GM23338 (cell line): ENCODE results near the gene CHST15.

Source experiments
- POLR2AphosphoS5 ChIP-seq: IDR thresholded peaks from 2 replicates; pipeline ENCODE4 v1.6.1; 2016; ENCODE audit warnings: antibody characterized with exemption, low read depth
- TF ChIP-seq, protein P1 (sequence below): IDR thresholded peaks from 2 replicates; pipeline ENCODE4 v1.6.1; 2016; ENCODE audit warnings: antibody characterized with exemption
- TF ChIP-seq, protein P2 (sequence below), 2 experiments: fragments of 200-600 bp in 1 of 2; sonication (generic) in 1 of 2; conservative IDR thresholded peaks; 2 replicates each; pipeline versions ENCODE4 v1.5.1 to v1.6.1; 2016 to 2017; ENCODE audit warnings: antibody characterized with exemption in 2 of 2, low read depth in 2 of 2, mild to moderate bottlenecking in 2 of 2, moderate library complexity in 1 of 2
- TF ChIP-seq, protein P3 (sequence below): fragments of 250-450 bp; sonication (Bioruptor Pico); IDR thresholded peaks from 2 replicates; pipeline ENCODE4 v1.5.0; 2020; ENCODE audit warnings: mild to moderate bottlenecking, moderate library complexity

DNA sequence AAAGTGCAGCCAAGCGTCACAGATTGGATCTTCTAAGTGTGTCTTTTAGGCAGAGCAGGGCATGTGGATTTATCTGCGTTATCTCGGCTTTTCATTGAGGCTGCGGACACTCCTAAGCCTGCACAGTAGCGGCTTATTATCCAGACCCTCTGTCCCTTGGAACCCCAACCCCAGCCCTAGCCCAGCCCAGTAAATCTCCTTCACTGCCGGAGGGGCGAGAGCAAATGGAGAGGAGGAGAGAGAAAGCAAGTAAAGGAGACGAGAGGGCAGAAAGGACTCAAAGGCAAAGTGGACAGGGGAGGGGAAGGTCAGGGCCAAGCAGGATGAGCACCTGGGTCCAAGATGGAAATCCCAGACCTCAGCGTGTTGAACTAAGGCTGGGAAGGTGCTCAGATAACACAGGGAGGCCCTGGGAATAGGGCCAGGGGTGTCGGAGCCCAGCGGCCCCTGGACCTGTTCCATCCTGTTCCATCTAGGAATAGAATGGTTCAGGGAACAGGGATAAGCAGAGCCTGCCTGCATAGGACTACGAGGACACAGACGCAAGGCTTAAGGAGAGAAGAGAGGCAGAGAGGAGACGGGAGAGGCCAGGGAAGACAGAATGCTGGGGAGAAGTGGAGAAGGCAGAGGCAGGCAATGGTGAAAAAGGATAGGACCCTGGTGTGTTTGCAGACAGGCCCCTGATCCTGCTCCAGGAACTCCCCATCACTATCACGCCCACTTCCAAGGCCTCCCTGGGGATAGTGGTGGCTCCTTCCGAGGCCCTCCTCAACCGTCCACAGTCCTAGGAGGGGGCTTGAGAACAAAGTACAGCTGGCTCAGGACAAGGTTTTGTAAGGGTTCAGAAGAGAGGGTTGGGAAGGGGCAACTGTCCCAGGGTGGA is 99.6 kb downstream of the CHST15 start:
- TF ChIP-seq, protein P1, sequence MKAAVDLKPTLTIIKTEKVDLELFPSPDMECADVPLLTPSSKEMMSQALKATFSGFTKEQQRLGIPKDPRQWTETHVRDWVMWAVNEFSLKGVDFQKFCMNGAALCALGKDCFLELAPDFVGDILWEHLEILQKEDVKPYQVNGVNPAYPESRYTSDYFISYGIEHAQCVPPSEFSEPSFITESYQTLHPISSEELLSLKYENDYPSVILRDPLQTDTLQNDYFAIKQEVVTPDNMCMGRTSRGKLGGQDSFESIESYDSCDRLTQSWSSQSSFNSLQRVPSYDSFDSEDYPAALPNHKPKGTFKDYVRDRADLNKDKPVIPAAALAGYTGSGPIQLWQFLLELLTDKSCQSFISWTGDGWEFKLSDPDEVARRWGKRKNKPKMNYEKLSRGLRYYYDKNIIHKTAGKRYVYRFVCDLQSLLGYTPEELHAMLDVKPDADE: no peak
- TF ChIP-seq POLR2AphosphoS5: no peak
- TF ChIP-seq, protein P2, sequence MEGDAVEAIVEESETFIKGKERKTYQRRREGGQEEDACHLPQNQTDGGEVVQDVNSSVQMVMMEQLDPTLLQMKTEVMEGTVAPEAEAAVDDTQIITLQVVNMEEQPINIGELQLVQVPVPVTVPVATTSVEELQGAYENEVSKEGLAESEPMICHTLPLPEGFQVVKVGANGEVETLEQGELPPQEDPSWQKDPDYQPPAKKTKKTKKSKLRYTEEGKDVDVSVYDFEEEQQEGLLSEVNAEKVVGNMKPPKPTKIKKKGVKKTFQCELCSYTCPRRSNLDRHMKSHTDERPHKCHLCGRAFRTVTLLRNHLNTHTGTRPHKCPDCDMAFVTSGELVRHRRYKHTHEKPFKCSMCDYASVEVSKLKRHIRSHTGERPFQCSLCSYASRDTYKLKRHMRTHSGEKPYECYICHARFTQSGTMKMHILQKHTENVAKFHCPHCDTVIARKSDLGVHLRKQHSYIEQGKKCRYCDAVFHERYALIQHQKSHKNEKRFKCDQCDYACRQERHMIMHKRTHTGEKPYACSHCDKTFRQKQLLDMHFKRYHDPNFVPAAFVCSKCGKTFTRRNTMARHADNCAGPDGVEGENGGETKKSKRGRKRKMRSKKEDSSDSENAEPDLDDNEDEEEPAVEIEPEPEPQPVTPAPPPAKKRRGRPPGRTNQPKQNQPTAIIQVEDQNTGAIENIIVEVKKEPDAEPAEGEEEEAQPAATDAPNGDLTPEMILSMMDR (conservative IDR thresholded peaks at IDR 0.05; ENCODE audit: low read depth in 2 of 2): no peak
- TF ChIP-seq, protein P3, sequence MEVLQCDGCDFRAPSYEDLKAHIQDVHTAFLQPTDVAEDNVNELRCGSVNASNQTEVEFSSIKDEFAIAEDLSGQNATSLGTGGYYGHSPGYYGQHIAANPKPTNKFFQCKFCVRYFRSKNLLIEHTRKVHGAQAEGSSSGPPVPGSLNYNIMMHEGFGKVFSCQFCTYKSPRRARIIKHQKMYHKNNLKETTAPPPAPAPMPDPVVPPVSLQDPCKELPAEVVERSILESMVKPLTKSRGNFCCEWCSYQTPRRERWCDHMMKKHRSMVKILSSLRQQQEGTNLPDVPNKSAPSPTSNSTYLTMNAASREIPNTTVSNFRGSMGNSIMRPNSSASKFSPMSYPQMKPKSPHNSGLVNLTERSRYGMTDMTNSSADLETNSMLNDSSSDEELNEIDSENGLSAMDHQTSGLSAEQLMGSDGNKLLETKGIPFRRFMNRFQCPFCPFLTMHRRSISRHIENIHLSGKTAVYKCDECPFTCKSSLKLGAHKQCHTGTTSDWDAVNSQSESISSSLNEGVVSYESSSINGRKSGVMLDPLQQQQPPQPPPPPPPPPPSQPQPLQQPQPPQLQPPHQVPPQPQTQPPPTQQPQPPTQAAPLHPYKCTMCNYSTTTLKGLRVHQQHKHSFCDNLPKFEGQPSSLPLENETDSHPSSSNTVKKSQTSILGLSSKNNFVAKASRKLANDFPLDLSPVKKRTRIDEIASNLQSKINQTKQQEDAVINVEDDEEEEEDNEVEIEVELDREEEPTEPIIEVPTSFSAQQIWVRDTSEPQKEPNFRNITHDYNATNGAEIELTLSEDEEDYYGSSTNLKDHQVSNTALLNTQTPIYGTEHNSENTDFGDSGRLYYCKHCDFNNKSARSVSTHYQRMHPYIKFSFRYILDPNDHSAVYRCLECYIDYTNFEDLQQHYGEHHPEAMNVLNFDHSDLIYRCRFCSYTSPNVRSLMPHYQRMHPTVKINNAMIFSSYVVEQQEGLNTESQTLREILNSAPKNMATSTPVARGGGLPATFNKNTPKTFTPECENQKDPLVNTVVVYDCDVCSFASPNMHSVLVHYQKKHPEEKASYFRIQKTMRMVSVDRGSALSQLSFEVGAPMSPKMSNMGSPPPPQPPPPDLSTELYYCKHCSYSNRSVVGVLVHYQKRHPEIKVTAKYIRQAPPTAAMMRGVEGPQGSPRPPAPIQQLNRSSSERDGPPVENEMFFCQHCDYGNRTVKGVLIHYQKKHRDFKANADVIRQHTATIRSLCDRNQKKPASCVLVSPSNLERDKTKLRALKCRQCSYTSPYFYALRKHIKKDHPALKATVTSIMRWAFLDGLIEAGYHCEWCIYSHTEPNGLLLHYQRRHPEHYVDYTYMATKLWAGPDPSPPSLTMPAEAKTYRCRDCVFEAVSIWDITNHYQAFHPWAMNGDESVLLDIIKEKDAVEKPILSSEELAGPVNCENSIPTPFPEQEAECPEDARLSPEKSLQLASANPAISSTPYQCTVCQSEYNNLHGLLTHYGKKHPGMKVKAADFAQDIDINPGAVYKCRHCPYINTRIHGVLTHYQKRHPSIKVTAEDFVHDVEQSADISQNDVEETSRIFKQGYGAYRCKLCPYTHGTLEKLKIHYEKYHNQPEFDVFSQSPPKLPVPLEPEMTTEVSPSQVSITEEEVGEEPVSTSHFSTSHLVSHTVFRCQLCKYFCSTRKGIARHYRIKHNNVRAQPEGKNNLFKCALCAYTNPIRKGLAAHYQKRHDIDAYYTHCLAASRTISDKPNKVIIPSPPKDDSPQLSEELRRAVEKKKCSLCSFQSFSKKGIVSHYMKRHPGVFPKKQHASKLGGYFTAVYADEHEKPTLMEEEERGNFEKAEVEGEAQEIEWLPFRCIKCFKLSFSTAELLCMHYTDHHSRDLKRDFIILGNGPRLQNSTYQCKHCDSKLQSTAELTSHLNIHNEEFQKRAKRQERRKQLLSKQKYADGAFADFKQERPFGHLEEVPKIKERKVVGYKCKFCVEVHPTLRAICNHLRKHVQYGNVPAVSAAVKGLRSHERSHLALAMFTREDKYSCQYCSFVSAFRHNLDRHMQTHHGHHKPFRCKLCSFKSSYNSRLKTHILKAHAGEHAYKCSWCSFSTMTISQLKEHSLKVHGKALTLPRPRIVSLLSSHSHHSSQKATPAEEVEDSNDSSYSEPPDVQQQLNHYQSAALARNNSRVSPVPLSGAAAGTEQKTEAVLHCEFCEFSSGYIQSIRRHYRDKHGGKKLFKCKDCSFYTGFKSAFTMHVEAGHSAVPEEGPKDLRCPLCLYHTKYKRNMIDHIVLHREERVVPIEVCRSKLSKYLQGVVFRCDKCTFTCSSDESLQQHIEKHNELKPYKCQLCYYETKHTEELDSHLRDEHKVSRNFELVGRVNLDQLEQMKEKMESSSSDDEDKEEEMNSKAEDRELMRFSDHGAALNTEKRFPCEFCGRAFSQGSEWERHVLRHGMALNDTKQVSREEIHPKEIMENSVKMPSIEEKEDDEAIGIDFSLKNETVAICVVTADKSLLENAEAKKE: no peak
